OCI-LY7 (cell line): ENCODE data around the gene SHMT2. TPM values are rescaled to one million over a fixed set of nuclear protein-coding genes. Genes with fewer than 3 reads are reported as not detected.

Experiments used
- BruUV-seq: library from RNA; stranded (reverse); fragments of 400-500 nt; replicated peaks from 2 replicates; lab custom pipeline; 2021; lab: Mats Ljungman, UMichigan
- CTCF ChIA-PET: fragments of 300-600 bp; sonication (Branson Sonifier 250); formaldehyde crosslinking; loops from one replicate; lab custom pipeline; 2022; ENCODE audit warnings: antibody characterized with exemption; ENCODE audit not compliant: unreplicated experiment; lab: Charles Lee
- POLR2A ChIA-PET: fragments of 300-600 bp; sonication (Branson Sonifier 250); formaldehyde crosslinking; loops from one replicate; lab custom pipeline; 2022; ENCODE audit warnings: antibody characterized with exemption; lab: Charles Lee
- DNase-seq: peaks from one replicate; pipeline ENCODE4 v3.0.0-alpha.2; 2015; ENCODE audit warnings: low spot score
- H2AFZ ChIP-seq: fragments of 200-600 bp; sonication (generic), shearing (Covaris generic); 2 replicates; pipeline ENCODE4 v1.6.1; 2014; ENCODE audit warnings: mild to moderate bottlenecking, antibody characterized with exemption, low read length, moderate library complexity
- H3K27ac ChIP-seq: fragments of 200-600 bp; sonication (generic); 2 replicates; pipeline ENCODE4 v1.5.1; 2014; ENCODE audit warnings: mixed run types, low read depth, mild to moderate bottlenecking, moderate library complexity, low read length, inconsistent platforms; ENCODE audit not compliant: poor library complexity, severe bottlenecking
- H3K36me3 ChIP-seq: fragments of 200-600 bp; sonication (generic); 2 replicates; pipeline ENCODE4 v1.6.1; 2014; ENCODE audit warnings: mild to moderate bottlenecking, antibody characterized with exemption, low read length, moderate library complexity, mixed read lengths; ENCODE audit not compliant: insufficient read depth
- H3K4me1 ChIP-seq: fragments of 200-600 bp; sonication (generic); 2 replicates; pipeline ENCODE4 v1.5.1; 2014; ENCODE audit warnings: mild to moderate bottlenecking, low read length; ENCODE audit not compliant: insufficient read depth, poor library complexity, severe bottlenecking
- H3K4me2 ChIP-seq: fragments of 200-600 bp; sonication (generic); 2 replicates; pipeline ENCODE4 v1.6.1; 2014; ENCODE audit warnings: mild to moderate bottlenecking, low read length
- H3K4me3 ChIP-seq: fragments of 200-600 bp; sonication (generic); 2 replicates; pipeline ENCODE4 v1.5.1; 2014; ENCODE audit warnings: mild to moderate bottlenecking, low read depth, low read length; ENCODE audit not compliant: poor library complexity, severe bottlenecking
- H3K79me2 ChIP-seq: fragments of 200-600 bp; sonication (generic); 2 replicates; pipeline ENCODE4 v1.6.1; 2016; ENCODE audit warnings: low read depth, mild to moderate bottlenecking, low read length, moderate library complexity, mixed read lengths; ENCODE audit not compliant: insufficient read depth
- H3K9me2 ChIP-seq: fragments of 200-600 bp; sonication (generic); 2 replicates; pipeline ENCODE4 v1.6.1; 2016; ENCODE audit warnings: mild to moderate bottlenecking, low read length, mixed read lengths; ENCODE audit not compliant: insufficient read depth
- H3K9me3 ChIP-seq: fragments of 200-600 bp; sonication (generic); 2 replicates; pipeline ENCODE4 v1.6.1; 2014; ENCODE audit warnings: mild to moderate bottlenecking, mixed run types, low read length, mixed read lengths
- H4K20me1 ChIP-seq: fragments of 200-600 bp; sonication (generic); 2 replicates; pipeline ENCODE4 v1.6.1; 2014; ENCODE audit warnings: mild to moderate bottlenecking, antibody characterized with exemption, low read length, moderate library complexity, mixed read lengths; ENCODE audit not compliant: insufficient read depth
- EZH2phosphoT487 ChIP-seq: fragments of 200-600 bp; sonication (generic); IDR thresholded peaks from 2 replicates; pipeline ENCODE4 v1.6.1; 2018; ENCODE audit warnings: low read depth, borderline replicate concordance, mild to moderate bottlenecking, mixed run types, antibody characterized with exemption, low read length, moderate library complexity, mixed read lengths
- intact Hi-C: fragments of 100-400 bp; cut with micrococcal nuclease; formaldehyde crosslinking; loops from one replicate; pipeline ENCODE4 v1.10.0; 2022; ENCODE audit not compliant: unreplicated experiment
- total RNA-seq, 2 experiments: library from RNA; depleted of rRNA in 1 of 2; stranded (reverse); fragments of >200 nt in 1 of 2; shearing (Covaris generic) in 1 of 2; gene quantifications; 2 replicates each; pipeline ENCODE4 v1.2.3, GENCODE V29; 2014 to 2022
- TF ChIP-seq, protein P1 (sequence below): fragments of 200-600 bp; sonication (generic); conservative IDR thresholded peaks from 2 replicates; pipeline ENCODE4 v1.5.1; 2014; ENCODE audit warnings: mild to moderate bottlenecking, antibody characterized with exemption, low read length, moderate library complexity, mixed read lengths

The SHMT2 gene
- total RNA-seq, 2 experiments from 2014 or later: 394 to 415 TPM

GRCh38 chr12:57218030-57218853 lies 11.3 kb upstream of the SHMT2 start:
- H3K9me2 ChIP-seq: no peaks in the 10 kb centered on the region
- CTCF ChIA-PET: interaction anchor here (1.2 to 1.5 kb wide), 2 partner anchors 11 to 25 kb away, joined by 3 to 30 read pairs; partner anchors contain the start of gene SHMT2
- no peaks in the 10 kb centered on the region for H4K20me1 ChIP-seq
- no peak for DNase-seq
- peak overlapping the region; percentile 71 for H3K4me3 ChIP-seq
- no TSS peak for BruUV-seq
- TF ChIP-seq, protein P1, sequence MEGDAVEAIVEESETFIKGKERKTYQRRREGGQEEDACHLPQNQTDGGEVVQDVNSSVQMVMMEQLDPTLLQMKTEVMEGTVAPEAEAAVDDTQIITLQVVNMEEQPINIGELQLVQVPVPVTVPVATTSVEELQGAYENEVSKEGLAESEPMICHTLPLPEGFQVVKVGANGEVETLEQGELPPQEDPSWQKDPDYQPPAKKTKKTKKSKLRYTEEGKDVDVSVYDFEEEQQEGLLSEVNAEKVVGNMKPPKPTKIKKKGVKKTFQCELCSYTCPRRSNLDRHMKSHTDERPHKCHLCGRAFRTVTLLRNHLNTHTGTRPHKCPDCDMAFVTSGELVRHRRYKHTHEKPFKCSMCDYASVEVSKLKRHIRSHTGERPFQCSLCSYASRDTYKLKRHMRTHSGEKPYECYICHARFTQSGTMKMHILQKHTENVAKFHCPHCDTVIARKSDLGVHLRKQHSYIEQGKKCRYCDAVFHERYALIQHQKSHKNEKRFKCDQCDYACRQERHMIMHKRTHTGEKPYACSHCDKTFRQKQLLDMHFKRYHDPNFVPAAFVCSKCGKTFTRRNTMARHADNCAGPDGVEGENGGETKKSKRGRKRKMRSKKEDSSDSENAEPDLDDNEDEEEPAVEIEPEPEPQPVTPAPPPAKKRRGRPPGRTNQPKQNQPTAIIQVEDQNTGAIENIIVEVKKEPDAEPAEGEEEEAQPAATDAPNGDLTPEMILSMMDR: no peak
- TF ChIP-seq EZH2phosphoT487: no peak
- no peak overlapping the region for H2AFZ ChIP-seq
- peak overlapping the region; percentile 86 for H3K4me2 ChIP-seq
- H3K36me3 ChIP-seq: no peaks in the 10 kb centered on the region
- H3K79me2 ChIP-seq: no peaks in the 10 kb centered on the region
- intact Hi-C loops: no loop called here
- peaks cover 63% of the 10 kb centered on the region for H3K4me1 ChIP-seq
- H3K9me3 ChIP-seq: no peaks in the 10 kb centered on the region
- H3K27ac ChIP-seq: no peak overlapping the region
- POLR2A ChIA-PET: interaction anchor here (1.6 to 1.9 kb wide), 2 partner anchors 9 to 12 kb away, joined by 4 to 5 read pairs; partner anchors contain the start of gene SHMT2

GRCh38 chr12:57219205-57219992 lies 10.1 kb upstream of the SHMT2 start:
- POLR2A ChIA-PET: interaction anchor here (1.0 kb wide), 1 partner anchor 10 kb away, joined by 3 read pairs; the partner anchor contains the start of gene SHMT2
- intact Hi-C loops: no loop called here
- H3K4me1 ChIP-seq: peaks cover 53% of the 10 kb centered on the region

More at GRCh38 chr12:57219205-57219992, 10.1 kb upstream of the SHMT2 start:
- Histone ChIP-seq H3K4me3 (no peak overlapping the region), H2AFZ (no peak overlapping the region), H3K27ac (no peak overlapping the region), H3K9me3 (no peaks in the 10 kb centered on the region), H3K36me3 (no peaks in the 10 kb centered on the region), H4K20me1 (no peaks in the 10 kb centered on the region), H3K4me2 (peak overlapping the region; percentile 86; the same call in 1 of the 2 replicates), H3K9me2 (no peaks in the 10 kb centered on the region), H3K79me2 (no peaks in the 10 kb centered on the region)
- TF ChIP-seq, protein P1: no peak
- TF ChIP-seq EZH2phosphoT487: no peak
- CTCF ChIA-PET: interaction anchor here (0.6 kb wide), 2 partner anchors 25 to 531 kb away, joined by 3 read pairs; no protein-coding TSS in a partner anchor
- BruUV-seq: no TSS peak
- DNase-seq: no peak
